SU-DHL-6 (cell line): ENCODE results near the gene CHRNA10.

ENCODE experiments used
- CTCF ChIP-seq: fragments of 200-600 bp; sonication (generic); IDR thresholded peaks from one replicate; pipeline ENCODE4 v1.5.1; 2017; ENCODE audit warnings: antibody characterized with exemption, mild to moderate bottlenecking, low read length, moderate library complexity; ENCODE audit not compliant: insufficient read depth, poor library complexity, severe bottlenecking
- EZH2phosphoT487 ChIP-seq: fragments of 200-600 bp; sonication (generic), shearing (Covaris generic); conservative IDR thresholded peaks from 2 replicates; pipeline ENCODE4 v1.6.1; 2018; ENCODE audit warnings: mild to moderate bottlenecking, antibody characterized with exemption, low read length, moderate library complexity, mixed read lengths

GRCh38 chr11:3626250-3626960 is 44.8 kb downstream of the CHRNA10 start:
- TF ChIP-seq EZH2phosphoT487 (no peak), CTCF (no peak)
